H1 (cell line): Measurements from ENCODE around the gene FOXL2NB. TPM values are rescaled to one million over a fixed set of nuclear protein-coding genes. Genes with fewer than 3 reads are reported as not detected.

Source experiments
- CTCF ChIA-PET: fragments of 300-600 bp; sonication (Branson Sonifier 250); formaldehyde crosslinking; loops from one replicate; lab custom pipeline; 2021; ENCODE audit not compliant: partially characterized antibody; lab: Charles Lee
- POLR2A ChIA-PET: fragments of 300-600 bp; sonication (Branson Sonifier 250); formaldehyde crosslinking; loops from one replicate; lab custom pipeline; 2021; ENCODE audit warnings: inconsistent platforms; ENCODE audit not compliant: partially characterized antibody; lab: Charles Lee
- DNase-seq, 2 experiments: peaks; one replicate each; pipeline versions ENCODE4 v3.0.0 to v3.0.0-alpha.2; 2010 to 2022; ENCODE audit warnings: low spot score in 2 of 2, low read depth in 1 of 2, mixed read lengths in 1 of 2
- FAIRE-seq: peaks from 2 replicates; lab custom pipeline; 2011; peaks lifted over from hg19 to GRCh38; lab: Jason Lieb, UNC
- H2AFZ ChIP-seq: 2 replicates; pipeline ENCODE4 v1.8.1; 2012; ENCODE audit warnings: low read length, inconsistent platforms
- H2AK5ac ChIP-seq: 2 replicates; pipeline ENCODE4 v1.6.1; 2013; ENCODE audit warnings: low read depth, low read length
- H2BK120ac ChIP-seq: replicated peaks from 2 replicates; pipeline ENCODE3; 2013; ENCODE audit warnings: low read depth, low read length, inconsistent platforms
- H2BK12ac ChIP-seq: 2 replicates; pipeline ENCODE4 v1.6.1; 2013; ENCODE audit warnings: low read depth, low read length
- H2BK15ac ChIP-seq: 2 replicates; pipeline ENCODE4 v1.6.1; 2013; ENCODE audit warnings: low read length
- H2BK20ac ChIP-seq: 2 replicates; pipeline ENCODE4 v1.6.1; 2013; ENCODE audit warnings: low read length
- H2BK5ac ChIP-seq: 2 replicates; pipeline ENCODE4 v1.6.1; 2013; ENCODE audit warnings: low read depth, low read length
- H3K14ac ChIP-seq: 2 replicates; pipeline ENCODE4 v1.6.1; 2013; ENCODE audit warnings: inconsistent platforms; ENCODE audit not compliant: insufficient read length
- H3K18ac ChIP-seq: 2 replicates; pipeline ENCODE4 v1.6.1; 2013; ENCODE audit warnings: low read length; ENCODE audit errors: extremely low read depth
- H3K23ac ChIP-seq: 2 replicates; pipeline ENCODE4 v1.6.1; 2013; ENCODE audit warnings: inconsistent platforms; ENCODE audit not compliant: insufficient read length
- H3K23me2 ChIP-seq: 2 replicates; pipeline ENCODE4 v1.6.1; 2013; ENCODE audit warnings: low read depth, low read length
- H3K27ac ChIP-seq: 2 replicates; pipeline ENCODE4 v1.6.1; 2011; ENCODE audit warnings: low read depth, low read length, inconsistent platforms
- H3K27me3 ChIP-seq, 4 experiments: replicated peaks in 1 of 4; 1 replicate in 1 of 4; 2 replicates in 3 of 4; pipeline versions ENCODE4 v1.6.1 to v1.8.1; 2011 to 2013; ENCODE audit warnings: low read length in 3 of 4, mild to moderate bottlenecking in 3 of 4, inconsistent platforms in 2 of 4, mixed read lengths in 2 of 4, moderate library complexity in 1 of 4; ENCODE audit not compliant: control insufficient read depth in 3 of 4, insufficient read depth in 3 of 4; ENCODE audit errors: extremely low read depth in 1 of 4
- H3K36me3 ChIP-seq, 4 experiments: 2 replicates each; pipeline versions ENCODE4 v1.6.1 to v1.8.1; 2011 to 2013; ENCODE audit warnings: mild to moderate bottlenecking in 4 of 4, low read length in 3 of 4, moderate library complexity in 2 of 4, control low read depth in 1 of 4, inconsistent platforms in 1 of 4; ENCODE audit not compliant: insufficient read depth in 4 of 4, control insufficient read depth in 2 of 4
- H3K4ac ChIP-seq: replicated peaks from 2 replicates; pipeline ENCODE3; 2013; ENCODE audit warnings: low read length, low read depth, mixed read lengths, inconsistent platforms; ENCODE audit not compliant: insufficient read length
- H3K4me1 ChIP-seq, 4 experiments: replicated peaks in 1 of 4; 1 replicate in 1 of 4; 2 replicates in 3 of 4; pipeline versions ENCODE4 v1.6.1 to v1.8.1; 2011 to 2013; ENCODE audit warnings: low read length in 3 of 4, inconsistent platforms in 2 of 4, mixed read lengths in 1 of 4; ENCODE audit not compliant: insufficient read depth in 4 of 4, control insufficient read depth in 3 of 4
- H3K4me2 ChIP-seq, 2 experiments: 2 replicates each; pipeline versions ENCODE4 v1.6.1 to v1.8.1; 2011 to 2013; ENCODE audit warnings: low read depth in 2 of 2, low read length in 2 of 2, control low read depth in 1 of 2, inconsistent platforms in 1 of 2, mild to moderate bottlenecking in 1 of 2; ENCODE audit not compliant: insufficient read depth in 1 of 2
- H3K4me3 ChIP-seq, 4 experiments: fragments of 200-600, 300-600 bp in 1 of 4; sonication (generic), shearing (Covaris generic), sonication (Bioruptor Twin) in 1 of 4; 2 replicates each; pipeline versions ENCODE4 v1.5.1 to v1.8.1; 2011 to 2016; ENCODE audit warnings: low read length in 4 of 4, low read depth in 3 of 4, control low read depth in 2 of 4, inconsistent platforms in 2 of 4, mild to moderate bottlenecking in 2 of 4, mixed read lengths in 1 of 4, moderate library complexity in 1 of 4; ENCODE audit not compliant: insufficient read depth in 2 of 4; ENCODE audit errors: extremely low read depth in 1 of 4
- H3K56ac ChIP-seq: replicated peaks from 2 replicates; pipeline ENCODE3; 2013; ENCODE audit warnings: low read depth, mild to moderate bottlenecking, mixed read lengths, low read length, inconsistent platforms; ENCODE audit not compliant: insufficient read length
- H3K79me1 ChIP-seq: 2 replicates; pipeline ENCODE4 v1.6.1; 2013; ENCODE audit warnings: low read depth, low read length, control low read depth
- H3K79me2 ChIP-seq, 2 experiments: 2 replicates each; pipeline versions ENCODE4 v1.6.1 to v1.8.1; 2012 to 2013; ENCODE audit warnings: low read length in 2 of 2, mild to moderate bottlenecking in 2 of 2, inconsistent platforms in 1 of 2; ENCODE audit not compliant: insufficient read depth in 2 of 2, control insufficient read depth in 1 of 2
- H3K9ac ChIP-seq, 4 experiments: replicated peaks in 1 of 4; 1 replicate in 1 of 4; 2 replicates in 3 of 4; pipeline versions ENCODE4 v1.6.1 to v1.8.1; 2011 to 2013; ENCODE audit warnings: low read depth in 3 of 4, low read length in 3 of 4, control low read depth in 2 of 4, mild to moderate bottlenecking in 2 of 4, moderate library complexity in 2 of 4, inconsistent platforms in 1 of 4; ENCODE audit errors: extremely low read depth in 1 of 4
- H3K9me3 ChIP-seq, 2 experiments: 2 replicates each; pipeline versions ENCODE4 v1.6.1 to v1.8.1; 2012 to 2013; ENCODE audit warnings: mild to moderate bottlenecking in 2 of 2, moderate library complexity in 2 of 2, control low read depth in 1 of 2, inconsistent platforms in 1 of 2, low read depth in 1 of 2, low read length in 1 of 2, mixed read lengths in 1 of 2; ENCODE audit not compliant: insufficient read depth in 2 of 2
- H4K20me1 ChIP-seq, 2 experiments: replicated peaks in 1 of 2; 2 replicates each; pipeline versions ENCODE3 to v1.8.1; 2011 to 2013; ENCODE audit warnings: inconsistent platforms in 2 of 2, low read length in 2 of 2, mild to moderate bottlenecking in 1 of 2; ENCODE audit not compliant: insufficient read depth in 2 of 2, control insufficient read depth in 1 of 2
- H4K5ac ChIP-seq: 2 replicates; pipeline ENCODE4 v1.6.1; 2013; ENCODE audit warnings: low read length, low read depth, mixed read lengths, inconsistent platforms; ENCODE audit not compliant: insufficient read length
- H4K8ac ChIP-seq: 2 replicates; pipeline ENCODE4 v1.8.0; 2013; ENCODE audit warnings: mild to moderate bottlenecking, moderate library complexity, low read length, inconsistent platforms; ENCODE audit not compliant: insufficient read depth; ENCODE audit errors: extremely low read depth
- H4K91ac ChIP-seq: replicated peaks from 2 replicates; pipeline ENCODE3; 2013; ENCODE audit warnings: low read length, mixed read lengths, inconsistent platforms; ENCODE audit not compliant: insufficient read length
- CHD2 ChIP-seq: IDR thresholded peaks from 2 replicates; pipeline ENCODE4 v1.6.1; 2012; ENCODE audit warnings: low read length, improper control_type of control experiment
- JUND ChIP-seq: IDR thresholded peaks from 2 replicates; pipeline ENCODE4 v1.6.1; 2011; ENCODE audit warnings: mild to moderate bottlenecking, improper control_type of control experiment, low read length
- KDM1A ChIP-seq: fragments of 200-600, 300-600 bp; sonication (generic); IDR thresholded peaks from 2 replicates; pipeline ENCODE4 v1.7.1; 2016; ENCODE audit warnings: mild to moderate bottlenecking, low read length, borderline replicate concordance
- RFX5 ChIP-seq: IDR thresholded peaks from 2 replicates; pipeline ENCODE4 v1.6.1; 2011; ENCODE audit warnings: low read depth, low read length, improper control_type of control experiment, borderline replicate concordance
- SP1 ChIP-seq: IDR thresholded peaks from 2 replicates; pipeline ENCODE4 v1.6.1; 2011; ENCODE audit warnings: low read depth, low read length
- SP2 ChIP-seq: IDR thresholded peaks from 2 replicates; pipeline ENCODE4 v1.6.1; 2012; ENCODE audit warnings: mild to moderate bottlenecking, low read length, inconsistent platforms
- TEAD4 ChIP-seq: IDR thresholded peaks from 2 replicates; pipeline ENCODE4 v1.6.1; 2012; ENCODE audit warnings: low read depth, low read length, inconsistent platforms, mixed read lengths
- USF2 ChIP-seq: IDR thresholded peaks from 2 replicates; pipeline ENCODE4 v1.6.1; 2011; ENCODE audit warnings: low read length, improper control_type of control experiment
- WGBS, 2 experiments: shearing (Covaris generic) in 1 of 2; methylation state at CpG; one replicate each; pipeline versions ENCODE4 v1.1.6 to v1.1.7; 2013 to 2015; ENCODE audit warnings: low lambda C conversion rate in 2 of 2, mixed read lengths in 2 of 2, inconsistent platforms in 1 of 2, low coverage in 1 of 2, missing lambda C conversion rate in 1 of 2; ENCODE audit not compliant: insufficient replicate concordance in 2 of 2, insufficient coverage in 1 of 2, insufficient read length in 1 of 2; ENCODE audit errors: extremely low coverage in 1 of 2, missing lambda C conversion rate in 1 of 2; 5-methylcytosine and 5-hydroxymethylcytosine counted together
- polyA plus RNA-seq, 7 experiments: library from polyadenylated mRNA; depleted of rRNA in 3 of 7; stranded (reverse) in 5 of 7; unstranded in 2 of 7; fragments of >200 nt in 5 of 7; fragments of 200-250 nt in 2 of 7; gene quantifications; 1 replicate in 5 of 7; 2 replicates in 1 of 7; 4 replicates in 1 of 7; pipeline versions ENCODE4 v1.2.1 to v1.2.3, GENCODE V29; 2011 to 2013; ENCODE audit warnings: missing spikeins in 2 of 7, mixed read lengths in 2 of 7
- total RNA-seq: library from RNA; stranded (reverse); fragmentation: NEBNext Ultra II Directional; extraction: Animal tissue kit (Norgen Biotek cat#: 25700); gene quantifications from 2 replicates; pipeline ENCODE4 v1.2.1, GENCODE V29; 2021
- TF ChIP-seq, protein P1 (sequence below): IDR thresholded peaks from 2 replicates; pipeline ENCODE4 v1.6.1; 2012; ENCODE audit warnings: inconsistent platforms
- TF ChIP-seq, protein P2 (sequence below): IDR thresholded peaks from 2 replicates; pipeline ENCODE4 v1.6.1; 2011; ENCODE audit warnings: low read depth, mild to moderate bottlenecking, low read length; ENCODE audit not compliant: insufficient read depth

The FOXL2NB gene
- total and polyA plus RNA-seq, 2 of the 8 experiments (the other 6 are each of a cell fraction or from before 2014, with no cell fraction given) = 5.4 to 7.3 TPM

GRCh38 chr3:138972941-138973340 is 25.9 kb downstream of the FOXL2NB start:
- no peak overlapping the region for H3K56ac ChIP-seq
- no peak overlapping the region for H3K4me3 ChIP-seq
- H3K9ac ChIP-seq = no peak overlapping the region
- no peak overlapping the region for H2BK5ac ChIP-seq
- H3K79me2 ChIP-seq = no peaks in the 10 kb centered on the region
- no peak overlapping the region for H3K27ac ChIP-seq
- POLR2A ChIA-PET = interaction anchor here (1.8 kb wide), 1 partner anchor 20 kb away, joined by 6 read pairs; no protein-coding TSS in a partner anchor
- H2BK15ac ChIP-seq = no peak overlapping the region
- no peak overlapping the region for H4K5ac ChIP-seq
- no peak overlapping the region for H2BK120ac ChIP-seq
- WGBS, 2 experiments = 87% methylated on average over 5 of the region's 5 CpGs; no CpG with 5 or more reads in 1 of the 2 experiments
- H3K4me2 ChIP-seq = no peak overlapping the region
- FAIRE-seq = no peak
- H4K91ac ChIP-seq = no peak overlapping the region
- no peaks in the 10 kb centered on the region for H3K79me1 ChIP-seq
- H3K36me3 ChIP-seq = no peaks in the 10 kb centered on the region
- no peak overlapping the region for H2BK20ac ChIP-seq
- no peak overlapping the region for H3K23ac ChIP-seq
- no peaks in the 10 kb centered on the region for H3K9me3 ChIP-seq
- H2AFZ ChIP-seq = no peak overlapping the region
- no peak overlapping the region for H2BK12ac ChIP-seq
- no peak overlapping the region for H2AK5ac ChIP-seq
- peak in 1 of 2 experiments; percentile 20 for DNase-seq
- H3K14ac ChIP-seq = no peak overlapping the region
- CTCF ChIA-PET = interaction anchor here (0.6 to 15.1 kb wide), 8 partner anchors 12 to 970 kb away, joined by 3 to 223 read pairs (median 6); partner anchors contain the start of genes FOXL2 and FOXL2NB
- H3K18ac ChIP-seq = no peak overlapping the region
- H4K8ac ChIP-seq = no peak overlapping the region
- no peaks in the 10 kb centered on the region for H3K27me3 ChIP-seq
- no peaks in the 10 kb centered on the region for H4K20me1 ChIP-seq
- no peaks in the 10 kb centered on the region for H3K23me2 ChIP-seq
- no peaks in the 10 kb centered on the region for H3K4me1 ChIP-seq
- no peak overlapping the region for H3K4ac ChIP-seq
- TF ChIP-seq SP2 (no peak), USF2 (no peak), RFX5 (no peak), KDM1A (no peak), SP1 (no peak), TEAD4 (no peak), CHD2 (no peak), JUND (no peak)
- TF ChIP-seq, protein P1, sequence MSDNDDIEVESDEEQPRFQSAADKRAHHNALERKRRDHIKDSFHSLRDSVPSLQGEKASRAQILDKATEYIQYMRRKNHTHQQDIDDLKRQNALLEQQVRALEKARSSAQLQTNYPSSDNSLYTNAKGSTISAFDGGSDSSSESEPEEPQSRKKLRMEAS = no peak
- TF ChIP-seq, protein P2, sequence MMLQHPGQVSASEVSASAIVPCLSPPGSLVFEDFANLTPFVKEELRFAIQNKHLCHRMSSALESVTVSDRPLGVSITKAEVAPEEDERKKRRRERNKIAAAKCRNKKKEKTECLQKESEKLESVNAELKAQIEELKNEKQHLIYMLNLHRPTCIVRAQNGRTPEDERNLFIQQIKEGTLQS = no peak
